OCI-LY7 (cell line): ENCODE data around the gene HEXB.
A peak's percentile ranks its signal among the peaks of the same experiment; 100 is the strongest.

Experiments
- CTCF ChIP-seq: fragments of 200-600 bp; sonication (generic); conservative IDR thresholded peaks from 2 replicates; pipeline ENCODE4 v1.5.1; 2014; ENCODE audit warnings: mild to moderate bottlenecking, antibody characterized with exemption, low read length, moderate library complexity, mixed read lengths
- EZH2phosphoT487 ChIP-seq: fragments of 200-600 bp; sonication (generic); IDR thresholded peaks from 2 replicates; pipeline ENCODE4 v1.6.1; 2018; ENCODE audit warnings: low read depth, borderline replicate concordance, mild to moderate bottlenecking, mixed run types, antibody characterized with exemption, low read length, moderate library complexity, mixed read lengths

DNA sequence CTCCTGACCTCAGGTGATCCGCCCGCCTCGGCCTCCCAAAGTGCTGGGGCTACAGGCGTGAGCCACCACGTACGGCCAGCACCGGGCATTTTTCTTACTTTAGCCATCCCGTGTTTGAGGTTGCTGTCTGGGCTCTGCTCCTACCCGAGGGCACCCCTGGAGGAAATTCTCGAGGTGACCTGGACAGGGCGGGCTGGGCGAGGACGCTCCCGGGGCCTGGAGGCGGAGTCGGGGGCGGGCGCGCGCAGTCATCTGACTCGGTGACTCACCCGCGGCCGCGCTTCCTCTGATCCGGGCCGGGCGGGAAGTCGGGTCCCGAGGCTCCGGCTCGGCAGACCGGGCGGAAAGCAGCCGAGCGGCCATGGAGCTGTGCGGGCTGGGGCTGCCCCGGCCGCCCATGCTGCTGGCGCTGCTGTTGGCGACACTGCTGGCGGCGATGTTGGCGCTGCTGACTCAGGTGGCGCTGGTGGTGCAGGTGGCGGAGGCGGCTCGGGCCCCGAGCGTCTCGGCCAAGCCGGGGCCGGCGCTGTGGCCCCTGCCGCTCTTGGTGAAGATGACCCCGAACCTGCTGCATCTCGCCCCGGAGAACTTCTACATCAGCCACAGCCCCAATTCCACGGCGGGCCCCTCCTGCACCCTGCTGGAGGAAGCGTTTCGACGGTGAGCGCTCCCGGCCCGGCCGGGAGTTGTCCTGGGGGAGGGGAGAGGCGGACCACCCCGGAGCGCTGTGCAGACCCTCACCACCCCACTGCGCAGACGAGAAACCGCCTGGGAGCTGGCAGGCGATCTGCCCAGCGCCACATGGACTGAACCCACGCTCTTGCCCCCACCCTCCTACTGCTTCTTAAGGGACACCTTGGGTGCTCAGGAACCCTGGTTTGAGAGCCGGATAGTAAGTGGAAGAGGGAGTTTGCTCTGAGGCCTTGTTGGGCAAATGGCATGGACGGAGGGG, at the start of gene HEXB:
- TF ChIP-seq CTCF (peak; percentile 40), EZH2phosphoT487 (no peak)
